ENCODE data around the gene ADD2. TPM values are rescaled to one million over a fixed set of nuclear protein-coding genes. Genes with fewer than 3 reads are reported as not detected.
A peak's percentile ranks its signal among the peaks of the same experiment; 100 is the strongest.

ADD2 gene
- total RNA-seq, 2 donors from 2014 or later, result 0.41 to 1.6 TPM

GRCh38 chr2:70790136-70790828 is 22.3 kb upstream of the ADD2 start, which contains the start of gene FIGLA:
FIGLA (minus strand) TSS chr2:70790643; CDS start chr2:70790638, 5 bp downstream.
- no peak within 1 kb of the TSS for H3K27ac ChIP-seq
- no peaks in the 10 kb centered on the region for H3K36me3 ChIP-seq
- H3K27me3 ChIP-seq (replicated peaks; ENCODE audit: insufficient read depth), result no peaks in the 10 kb centered on the region
- H3K9me3 ChIP-seq, result no peaks in the 10 kb centered on the region
- DNase-seq (ENCODE audit: low spot score), result no peak
- peaks cover 0 to 13% of the 10 kb centered on the region in 2 donors for H3K4me1 ChIP-seq (ENCODE audit: control insufficient read depth in 1 of 2, low read depth in 2 of 2)
- peak within 1 kb of the TSS; percentile 51 for H3K4me3 ChIP-seq
- TF ChIP-seq, protein P1, sequence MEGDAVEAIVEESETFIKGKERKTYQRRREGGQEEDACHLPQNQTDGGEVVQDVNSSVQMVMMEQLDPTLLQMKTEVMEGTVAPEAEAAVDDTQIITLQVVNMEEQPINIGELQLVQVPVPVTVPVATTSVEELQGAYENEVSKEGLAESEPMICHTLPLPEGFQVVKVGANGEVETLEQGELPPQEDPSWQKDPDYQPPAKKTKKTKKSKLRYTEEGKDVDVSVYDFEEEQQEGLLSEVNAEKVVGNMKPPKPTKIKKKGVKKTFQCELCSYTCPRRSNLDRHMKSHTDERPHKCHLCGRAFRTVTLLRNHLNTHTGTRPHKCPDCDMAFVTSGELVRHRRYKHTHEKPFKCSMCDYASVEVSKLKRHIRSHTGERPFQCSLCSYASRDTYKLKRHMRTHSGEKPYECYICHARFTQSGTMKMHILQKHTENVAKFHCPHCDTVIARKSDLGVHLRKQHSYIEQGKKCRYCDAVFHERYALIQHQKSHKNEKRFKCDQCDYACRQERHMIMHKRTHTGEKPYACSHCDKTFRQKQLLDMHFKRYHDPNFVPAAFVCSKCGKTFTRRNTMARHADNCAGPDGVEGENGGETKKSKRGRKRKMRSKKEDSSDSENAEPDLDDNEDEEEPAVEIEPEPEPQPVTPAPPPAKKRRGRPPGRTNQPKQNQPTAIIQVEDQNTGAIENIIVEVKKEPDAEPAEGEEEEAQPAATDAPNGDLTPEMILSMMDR (IDR thresholded peaks at IDR 0.05), result no peak
- ATAC-seq (ENCODE audit: insufficient number of reproducible peaks, low FRiP score, low read depth), result no peak

GRCh38 chr2:70789304-70790135 is 21.5 kb upstream of the ADD2 start:
- DNase-seq (ENCODE audit: low spot score), result no peak
- no peak for ATAC-seq (ENCODE audit: insufficient number of reproducible peaks, low FRiP score, low read depth)
- peak overlapping the region; percentile 51 for H3K4me3 ChIP-seq
- peaks cover 0 to 13% of the 10 kb centered on the region in 2 donors for H3K4me1 ChIP-seq (ENCODE audit: control insufficient read depth in 1 of 2, low read depth in 2 of 2)
- H3K9me3 ChIP-seq, result no peaks in the 10 kb centered on the region
- H3K36me3 ChIP-seq, result no peaks in the 10 kb centered on the region
- H3K27me3 ChIP-seq (replicated peaks; ENCODE audit: insufficient read depth), result no peaks in the 10 kb centered on the region
- TF ChIP-seq, protein P1 (IDR thresholded peaks at IDR 0.05), result peak; percentile 12
- H3K27ac ChIP-seq, result no peak overlapping the region

- Histone ChIP-seq H3K27me3 (replicated peaks; ENCODE audit: insufficient read depth) (no peaks in the 10 kb centered on the region), H3K27ac (no peak overlapping the region), H3K36me3 (no peaks in the 10 kb centered on the region), H3K9me3 (no peaks in the 10 kb centered on the region), H3K4me3 (no peak overlapping the region), H3K4me1 (ENCODE audit: control insufficient read depth in 1 of 2, low read depth in 2 of 2) (peaks cover 0 to 10% of the 10 kb centered on the region in 2 donors)
- TF ChIP-seq, protein P1 (IDR thresholded peaks at IDR 0.05), result no peak
- ATAC-seq (ENCODE audit: insufficient number of reproducible peaks, low FRiP score, low read depth) (no peak), DNase-seq (ENCODE audit: low spot score) (no peak)
These were observed 17.3 kb upstream of the ADD2 start for GRCh38 chr2:70785137-70785911.

DNA sequence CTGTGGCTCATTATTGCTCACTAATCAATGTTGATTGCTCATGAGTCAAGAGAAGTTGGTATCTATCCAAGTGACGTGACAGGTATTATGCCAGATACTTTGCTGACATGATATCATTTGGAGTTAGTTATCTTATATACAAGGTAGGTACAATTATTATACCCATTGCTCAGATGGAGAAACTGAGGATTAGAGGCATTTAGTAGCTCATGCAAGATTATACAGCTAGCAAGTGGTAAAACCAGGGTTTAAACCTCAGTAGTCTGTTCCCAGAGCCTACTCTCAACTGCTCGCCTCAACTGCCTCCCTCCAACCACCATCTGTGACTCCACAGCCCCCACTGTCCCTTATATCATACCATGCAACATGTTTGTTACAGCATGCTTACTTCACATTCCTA is 16.3 kb upstream of the ADD2 start:
- peaks cover 0 to under 1% of the 10 kb centered on the region in 2 donors for H3K4me1 ChIP-seq (ENCODE audit: control insufficient read depth in 1 of 2, low read depth in 2 of 2)

More for the DNA sequence above, 16.3 kb upstream of the ADD2 start:
- TF ChIP-seq, protein P1 (IDR thresholded peaks at IDR 0.05), result no peak
- H3K36me3 ChIP-seq, result no peaks in the 10 kb centered on the region
- H3K9me3 ChIP-seq, result no peaks in the 10 kb centered on the region
- no peaks in the 10 kb centered on the region for H3K27me3 ChIP-seq (replicated peaks; ENCODE audit: insufficient read depth)
- no peak overlapping the region for H3K4me3 ChIP-seq
- no peak for ATAC-seq (ENCODE audit: insufficient number of reproducible peaks, low FRiP score, low read depth)
- DNase-seq (ENCODE audit: low spot score), result no peak
- H3K27ac ChIP-seq, result no peak overlapping the region

Measured in thoracic aorta (tissue), 2 donors.